ENCODE measurements around the gene LGALS3BP. TPM values are rescaled to one million over a fixed set of nuclear protein-coding genes. Genes with fewer than 3 reads are reported as not detected.

LGALS3BP gene
- total and polyA plus RNA-seq, 2 of the 8 experiments (the other 6 are each of a cell fraction or from before 2014, with no cell fraction given) = 56.1 to 61.6 TPM

GRCh38 chr17:78969865-78970264 lies 9.9 kb downstream of the LGALS3BP start:
- no peaks in the 10 kb centered on the region for H3K23me2 ChIP-seq (ENCODE audit: low read depth, low read length)
- ChIA-PET POLR2A (ENCODE audit: partially characterized antibody) (interaction anchor here (1.4 kb wide), 1 partner anchor 119 kb away, joined by 3 read pairs; no protein-coding TSS in a partner anchor), CTCF (ENCODE audit: partially characterized antibody) (interaction anchor here (2.1 to 5.4 kb wide), 6 partner anchors 23 to 104 kb away, joined by 8 to 46 read pairs (median 24); no protein-coding TSS in a partner anchor)
- peaks cover 0 to 4% (median 3%) of the 10 kb centered on the region in 4 experiments; a peak in 4 of 7 replicates for H3K4me1 ChIP-seq (replicated peaks in 1 of 4; ENCODE audit: control insufficient read depth in 3 of 4, insufficient read depth in 4 of 4, low read length in 3 of 4)
- no peak overlapping the region for H3K4me3 ChIP-seq (ENCODE audit: extremely low read depth in 1 of 4, insufficient read depth in 2 of 4, low read depth in 3 of 4, low read length in 4 of 4)
- H2BK15ac ChIP-seq (ENCODE audit: low read length) = no peak overlapping the region
- no peak overlapping the region for H2BK120ac ChIP-seq (replicated peaks; ENCODE audit: low read depth, low read length)
- H4K20me1 ChIP-seq (replicated peaks in 1 of 2; ENCODE audit: control insufficient read depth in 1 of 2, insufficient read depth in 2 of 2, low read length in 2 of 2) = peaks cover 0 to 5% of the 10 kb centered on the region in 2 experiments
- H3K4me2 ChIP-seq (ENCODE audit: insufficient read depth in 1 of 2, low read depth in 2 of 2, low read length in 2 of 2) = no peak overlapping the region
- DNase-seq (ENCODE audit: low read depth in 1 of 2, low spot score in 2 of 2) (no peak), FAIRE-seq (no peak)
- H3K9ac ChIP-seq (replicated peaks in 1 of 4; ENCODE audit: extremely low read depth in 1 of 4, low read depth in 3 of 4, low read length in 3 of 4) = no peak overlapping the region
- no peak overlapping the region for H3K23ac ChIP-seq (ENCODE audit: insufficient read length)
- no peaks in the 10 kb centered on the region for H3K9me3 ChIP-seq (ENCODE audit: insufficient read depth in 2 of 2, low read depth in 1 of 2, low read length in 1 of 2)
- no peak overlapping the region for H4K91ac ChIP-seq (replicated peaks; ENCODE audit: insufficient read length, low read length)
- H3K79me2 ChIP-seq (ENCODE audit: control insufficient read depth in 1 of 2, insufficient read depth in 2 of 2, low read length in 2 of 2) = no peaks in the 10 kb centered on the region
- H2BK12ac ChIP-seq (ENCODE audit: low read depth, low read length) = no peak overlapping the region
- H2AFZ ChIP-seq (ENCODE audit: low read length) = no peak overlapping the region
- H3K56ac ChIP-seq (replicated peaks; ENCODE audit: insufficient read length, low read depth, low read length) = no peak overlapping the region
- H3K27me3 ChIP-seq (replicated peaks in 1 of 4; ENCODE audit: control insufficient read depth in 3 of 4, extremely low read depth in 1 of 4, insufficient read depth in 3 of 4, low read length in 3 of 4) = no peaks in the 10 kb centered on the region
- no peaks in the 10 kb centered on the region; a peak in 2 of 8 replicates for H3K36me3 ChIP-seq (ENCODE audit: control insufficient read depth in 2 of 4, insufficient read depth in 4 of 4, low read length in 3 of 4)
- H3K27ac ChIP-seq (ENCODE audit: low read depth, low read length) = no peak overlapping the region
- no peak overlapping the region for H2BK20ac ChIP-seq (ENCODE audit: low read length)
- no peak overlapping the region for H3K18ac ChIP-seq (ENCODE audit: extremely low read depth, low read length)
- 95% methylated on average over 9 of the region's 9 CpGs; no CpG with 5 or more reads in 1 of the 2 experiments for WGBS, 2 experiments (ENCODE audit: extremely low coverage in 1 of 2, insufficient coverage in 1 of 2, insufficient read length in 1 of 2, insufficient replicate concordance in 2 of 2, low coverage in 1 of 2, low lambda C conversion rate in 2 of 2, missing lambda C conversion rate in 1 of 2)
- no peak overlapping the region for H2AK5ac ChIP-seq (ENCODE audit: low read depth, low read length)
- H4K5ac ChIP-seq (ENCODE audit: insufficient read length, low read depth, low read length) = no peak overlapping the region
- H2BK5ac ChIP-seq (ENCODE audit: low read depth, low read length) = no peak overlapping the region
- H4K8ac ChIP-seq (ENCODE audit: extremely low read depth, insufficient read depth, low read length) = no peak overlapping the region
- H3K4ac ChIP-seq (replicated peaks; ENCODE audit: insufficient read length, low read depth, low read length) = no peak overlapping the region
- H3K79me1 ChIP-seq (ENCODE audit: low read depth, low read length) = no peaks in the 10 kb centered on the region
- H3K14ac ChIP-seq (ENCODE audit: insufficient read length) = no peak overlapping the region
- TF ChIP-seq CREB1 (IDR thresholded peaks at IDR 0.05) = no peak

Data from H1 (cell line).